Measurements from ENCODE around the gene DLL1. TPM values are rescaled to one million over a fixed set of nuclear protein-coding genes. Genes with fewer than 3 reads are reported as not detected.

Gene DLL1
- total and polyA plus RNA-seq, 8 donors = 3.4 to 38.5 (median 5.8) TPM; not detected in 1

DNA sequence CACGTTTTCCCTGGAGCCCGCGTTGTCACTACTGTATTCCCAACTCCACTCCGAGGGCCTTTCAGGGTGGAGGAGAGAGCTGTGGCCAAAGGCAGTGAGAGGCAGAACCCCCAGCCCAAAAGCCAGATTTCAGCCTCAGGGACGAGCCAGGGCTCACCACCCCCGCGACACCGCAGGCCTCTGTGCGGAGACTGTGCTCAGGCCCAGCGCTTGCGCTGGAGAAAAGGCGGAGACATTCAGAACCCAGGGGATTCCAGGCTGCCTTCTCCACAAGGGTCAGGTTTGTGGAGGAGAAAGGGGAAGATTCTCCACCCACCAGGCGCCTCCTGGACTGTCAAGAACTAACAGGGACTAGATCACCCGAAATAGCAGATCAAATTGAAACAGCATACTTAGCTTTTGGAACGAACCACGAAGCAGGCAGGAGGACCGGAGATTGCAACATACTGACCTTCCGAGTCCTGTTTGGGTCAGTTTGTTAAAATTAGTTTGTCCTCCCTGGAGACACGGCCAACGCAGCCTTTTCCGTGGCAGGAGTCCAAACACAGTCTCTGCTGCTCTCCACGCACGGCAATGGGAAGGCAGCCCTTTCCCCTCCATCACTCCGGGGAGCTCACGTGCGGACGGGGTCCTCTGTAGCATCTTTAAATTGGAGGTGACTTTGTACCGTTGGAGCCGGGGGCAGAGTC is 14.4 kb downstream of the DLL1 start:
- intact Hi-C loops (cut with DNase I; ENCODE audit: low total_unique reads) = no loop called here
- 71 to 77% (median 75%) methylated on average over 28 to 29 of the region's 29 CpGs for WGBS, 5 donors
- DNase-seq = peak; percentile 44 to 69
- H3K36me3 ChIP-seq = peaks cover 0 to under 1% (median 0%) of the 10 kb centered on the region in 4 donors
- H3K9me3 ChIP-seq = no peaks in the 10 kb centered on the region
- peaks cover 10 to 36% (median 16%) of the 10 kb centered on the region in 4 donors for H3K4me1 ChIP-seq
- TF ChIP-seq, protein P1, sequence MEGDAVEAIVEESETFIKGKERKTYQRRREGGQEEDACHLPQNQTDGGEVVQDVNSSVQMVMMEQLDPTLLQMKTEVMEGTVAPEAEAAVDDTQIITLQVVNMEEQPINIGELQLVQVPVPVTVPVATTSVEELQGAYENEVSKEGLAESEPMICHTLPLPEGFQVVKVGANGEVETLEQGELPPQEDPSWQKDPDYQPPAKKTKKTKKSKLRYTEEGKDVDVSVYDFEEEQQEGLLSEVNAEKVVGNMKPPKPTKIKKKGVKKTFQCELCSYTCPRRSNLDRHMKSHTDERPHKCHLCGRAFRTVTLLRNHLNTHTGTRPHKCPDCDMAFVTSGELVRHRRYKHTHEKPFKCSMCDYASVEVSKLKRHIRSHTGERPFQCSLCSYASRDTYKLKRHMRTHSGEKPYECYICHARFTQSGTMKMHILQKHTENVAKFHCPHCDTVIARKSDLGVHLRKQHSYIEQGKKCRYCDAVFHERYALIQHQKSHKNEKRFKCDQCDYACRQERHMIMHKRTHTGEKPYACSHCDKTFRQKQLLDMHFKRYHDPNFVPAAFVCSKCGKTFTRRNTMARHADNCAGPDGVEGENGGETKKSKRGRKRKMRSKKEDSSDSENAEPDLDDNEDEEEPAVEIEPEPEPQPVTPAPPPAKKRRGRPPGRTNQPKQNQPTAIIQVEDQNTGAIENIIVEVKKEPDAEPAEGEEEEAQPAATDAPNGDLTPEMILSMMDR (IDR thresholded peaks at IDR 0.05) = no peak
- TF ChIP-seq POLR2AphosphoS5 (IDR thresholded peaks at IDR 0.05) = peak in 2 of 3 donors; percentile 27 to 42
- TF ChIP-seq POLR2A (IDR thresholded peaks at IDR 0.05) = no peak
- TF ChIP-seq EP300 (IDR thresholded peaks at IDR 0.05) = no peak
- peak overlapping the region; percentile 26 to 85 (median 69) for H3K27ac ChIP-seq
- no peak overlapping the region for H3K4me3 ChIP-seq
- H3K27me3 ChIP-seq = peaks cover 0 to 22% (median 0%) of the 10 kb centered on the region in 3 donors

DNA sequence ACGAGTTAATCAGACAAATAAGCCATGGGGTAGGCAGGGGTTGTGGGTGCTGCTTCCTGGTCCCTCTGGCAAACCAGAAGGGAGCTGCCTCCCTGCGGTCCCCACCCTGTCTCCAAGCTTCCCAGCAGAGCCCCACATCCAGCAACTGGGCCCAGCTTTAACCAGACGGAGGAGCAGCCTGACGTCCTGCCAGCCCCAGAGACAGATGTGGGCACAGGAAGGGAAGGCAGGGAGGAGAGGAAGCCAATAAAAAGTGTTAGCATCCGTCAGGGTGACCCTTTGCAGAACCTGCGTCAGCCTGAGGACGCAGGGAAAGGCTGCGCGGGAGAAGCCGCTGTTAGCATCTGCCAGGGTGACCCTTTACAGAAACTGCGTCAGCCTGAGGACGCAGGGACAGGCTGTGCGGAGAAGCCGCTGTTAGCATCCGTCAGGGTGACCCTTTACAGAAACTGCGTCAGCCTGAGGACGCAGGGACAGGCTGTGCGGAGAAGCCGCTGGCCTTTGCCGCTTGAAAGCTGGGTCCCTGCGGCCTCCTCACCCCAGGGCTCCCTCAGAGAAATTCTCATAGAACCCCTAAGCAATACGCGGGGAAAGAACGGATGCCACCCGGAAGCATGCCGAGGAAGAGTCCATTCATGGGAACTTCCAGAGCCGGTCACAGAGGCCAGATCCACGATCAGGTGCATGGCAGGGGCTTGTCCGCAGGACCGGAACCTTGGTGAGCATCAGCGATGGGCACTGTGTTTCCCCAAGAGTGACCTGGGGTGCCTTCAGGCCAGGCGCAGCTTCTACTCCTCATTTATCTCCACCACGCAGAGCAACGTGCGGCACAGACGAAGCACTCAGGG is 15.9 kb downstream of the DLL1 start:
- Histone ChIP-seq H3K27ac (no peak overlapping the region), H3K4me3 (no peak overlapping the region), H3K9me3 (no peaks in the 10 kb centered on the region), H3K4me1 (peaks cover 6 to 23% (median 9%) of the 10 kb centered on the region in 4 donors), H3K27me3 (peaks cover 0 to 22% (median 0%) of the 10 kb centered on the region in 3 donors), H3K36me3 (no peaks in the 10 kb centered on the region)
- intact Hi-C loops (cut with DNase I; ENCODE audit: low total_unique reads) = no loop called here
- 80 to 94% (median 91%) methylated on average over 34 to 36 of the region's 36 CpGs for WGBS, 5 donors
- TF ChIP-seq, protein P1 (IDR thresholded peaks at IDR 0.05) = no peak
- TF ChIP-seq POLR2AphosphoS5 (IDR thresholded peaks at IDR 0.05) (no peak), EP300 (IDR thresholded peaks at IDR 0.05) (no peak), POLR2A (IDR thresholded peaks at IDR 0.05) (no peak)
- DNase-seq = no peak

DNA sequence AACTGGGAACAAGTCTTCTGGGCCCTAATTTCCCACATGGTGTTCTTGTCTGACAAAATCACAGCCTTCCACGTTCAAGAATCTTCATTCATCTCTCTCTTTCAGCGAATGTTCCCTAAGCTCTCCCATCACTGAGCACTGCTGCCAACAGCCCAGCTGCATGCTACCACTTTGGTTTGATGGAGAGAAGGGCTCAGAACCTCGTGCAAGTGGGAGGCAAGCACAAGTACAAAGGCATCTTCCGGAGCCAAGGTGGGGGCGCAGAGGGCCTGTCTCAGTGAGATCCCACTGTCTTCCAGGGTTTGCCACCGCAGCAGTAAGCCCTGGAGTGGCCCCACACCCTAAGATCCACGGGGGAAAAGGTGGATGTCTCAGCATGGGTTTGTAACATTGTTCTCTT is 17.2 kb downstream of the DLL1 start:
- no peak for DNase-seq
- 68 to 77% (median 75%) methylated on average over 7 of the region's 7 CpGs for WGBS, 5 donors
- Histone ChIP-seq H3K36me3 (no peaks in the 10 kb centered on the region), H3K27ac (no peak overlapping the region), H3K4me3 (no peak overlapping the region), H3K4me1 (peaks cover 0 to 14% (median 8%) of the 10 kb centered on the region in 4 donors), H3K27me3 (peaks cover 0 to 22% (median 0%) of the 10 kb centered on the region in 3 donors), H3K9me3 (no peaks in the 10 kb centered on the region)
- TF ChIP-seq, protein P1 (IDR thresholded peaks at IDR 0.05) = no peak
- no peak for TF ChIP-seq POLR2AphosphoS5 (IDR thresholded peaks at IDR 0.05)
- intact Hi-C loops (cut with DNase I; ENCODE audit: low total_unique reads) = no loop called here

DNA sequence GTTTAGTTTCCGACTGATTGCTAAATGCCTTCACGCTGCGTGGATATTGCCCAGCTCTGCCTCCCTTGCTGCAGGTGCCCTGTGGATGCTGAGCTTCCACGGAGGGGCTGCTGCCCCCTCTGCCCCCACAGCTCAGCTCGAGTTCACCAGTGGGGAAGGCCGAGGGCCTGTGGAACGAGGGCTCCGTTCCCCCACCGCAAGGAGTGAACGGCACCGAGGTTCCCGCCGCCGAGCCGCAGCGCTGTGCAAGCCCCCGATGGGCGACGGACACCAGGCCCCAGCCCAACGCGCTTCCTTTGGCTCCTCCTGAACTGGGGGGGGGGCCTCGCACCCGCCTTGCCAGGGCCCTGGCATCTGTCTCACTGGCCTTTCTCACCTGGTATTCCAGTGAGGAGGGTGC is 17.7 kb downstream of the DLL1 start:
- peaks cover 0 to 22% (median 0%) of the 10 kb centered on the region in 3 donors for H3K27me3 ChIP-seq
- WGBS, 5 donors = 93 to 95% (median 95%) methylated on average over 12 to 23 of the region's 23 CpGs

More for the DNA sequence above, 17.7 kb downstream of the DLL1 start:
- Histone ChIP-seq H3K4me3 (no peak overlapping the region), H3K36me3 (no peaks in the 10 kb centered on the region), H3K27ac (no peak overlapping the region), H3K9me3 (no peaks in the 10 kb centered on the region), H3K4me1 (peaks cover 0 to 10% (median 8%) of the 10 kb centered on the region in 4 donors)
- TF ChIP-seq EP300 (IDR thresholded peaks at IDR 0.05) (no peak), POLR2AphosphoS5 (IDR thresholded peaks at IDR 0.05) (no peak), POLR2A (IDR thresholded peaks at IDR 0.05) (no peak)
- TF ChIP-seq, protein P1 (IDR thresholded peaks at IDR 0.05) = no peak
- intact Hi-C loops (cut with DNase I; ENCODE audit: low total_unique reads) = no loop called here
- no peak for DNase-seq

Measured in stomach (tissue), 9 donors.